HepG2 (cell line): ENCODE results near the gene TTLL8. TPM values are rescaled to one million over a fixed set of nuclear protein-coding genes. Genes with fewer than 3 reads are reported as not detected.

ENCODE experiments used
- ATAC-seq: fragments of 200-7000 bp; cut with Tn5 transposase; 3 replicates; pipeline ENCODE4 v1.9.1; 2020; ENCODE audit warnings: mild to moderate bottlenecking, moderate library complexity
- BruUV-seq: library from RNA; stranded (reverse); fragments of 400-500 nt; replicated peaks from 2 replicates; lab custom pipeline; 2021; lab: Mats Ljungman, UMichigan
- CTCF ChIA-PET: fragments of 300-600 bp; formaldehyde crosslinking; extraction: SDS; loops from one replicate; lab custom pipeline; 2021; ENCODE audit warnings: low total read pairs, inconsistent platforms, low intra/inter-chr PET ratio; lab: Yijun Ruan, JAX
- POLR2A ChIA-PET: fragments of 350-600 bp; sonication (Branson Sonifier 250); formaldehyde crosslinking; loops from one replicate; lab custom pipeline; 2020; ENCODE audit warnings: antibody characterized with exemption, inconsistent platforms; lab: Yijun Ruan, JAX
- DNase-seq: peaks from one replicate; pipeline ENCODE4 v3.0.0-alpha.2; 2015; ENCODE audit warnings: low spot score
- FAIRE-seq: peaks from 3 replicates; lab custom pipeline; 2011; peaks lifted over from hg19 to GRCh38; lab: Jason Lieb, UNC
- H2AFZ ChIP-seq: one replicate; pipeline ENCODE4 v1.6.1; 2011; ENCODE audit warnings: low read length, inconsistent platforms
- H3K27ac ChIP-seq: fragments of 300-600 bp; 3 replicates; pipeline ENCODE4 v1.8.0; 2011; ENCODE audit warnings: mixed run types, mild to moderate bottlenecking, mixed read lengths, low read length, inconsistent platforms; ENCODE audit not compliant: insufficient read depth; ENCODE audit errors: extremely low read length
- H3K27me3 ChIP-seq, 2 experiments: fragments of 200-600 bp in 1 of 2; 2 replicates in 1 of 2; 3 replicates in 1 of 2; pipeline versions ENCODE4 v1.6.0 to v1.8.0; 2011; ENCODE audit warnings: low read length in 2 of 2, mild to moderate bottlenecking in 2 of 2, moderate library complexity in 2 of 2, inconsistent platforms in 1 of 2; ENCODE audit not compliant: insufficient read depth in 2 of 2, control insufficient read depth in 1 of 2
- H3K36me3 ChIP-seq, 2 experiments: fragments of 200-600 bp in 1 of 2; replicated peaks in 1 of 2; 2 replicates in 1 of 2; 3 replicates in 1 of 2; pipeline versions ENCODE4 v1.5.1 to v1.8.0; 2011; ENCODE audit warnings: low read length in 2 of 2, inconsistent platforms in 1 of 2; ENCODE audit not compliant: insufficient read depth in 2 of 2, control insufficient read depth in 1 of 2
- H3K4me1 ChIP-seq: 2 replicates; pipeline ENCODE4 v1.5.1; 2012; ENCODE audit warnings: low read length, inconsistent platforms; ENCODE audit not compliant: insufficient read depth
- H3K4me2 ChIP-seq: 2 replicates; pipeline ENCODE4 v1.6.0; 2011; ENCODE audit warnings: low read depth, low read length, inconsistent platforms
- H3K4me3 ChIP-seq, 3 experiments: fragments of 200-600 bp in 1 of 3; sonication (generic), shearing (Covaris generic) in 1 of 3; replicated peaks in 1 of 3; 2 replicates each; pipeline ENCODE4 v1.5.1; 2011 to 2016; ENCODE audit warnings: low read length in 3 of 3, inconsistent platforms in 2 of 3, low read depth in 2 of 3, mild to moderate bottlenecking in 2 of 3, control low read depth in 1 of 3, mixed read lengths in 1 of 3; ENCODE audit not compliant: insufficient read depth in 1 of 3
- H3K79me2 ChIP-seq: one replicate; pipeline ENCODE4 v1.6.1; 2011; ENCODE audit warnings: low read length, inconsistent platforms; ENCODE audit not compliant: insufficient read depth
- H3K9ac ChIP-seq: 2 replicates; pipeline ENCODE4 v1.6.0; 2011; ENCODE audit warnings: mild to moderate bottlenecking, low read depth, low read length, inconsistent platforms; ENCODE audit not compliant: insufficient read depth
- H3K9me3 ChIP-seq: 2 replicates; pipeline ENCODE4 v1.5.1; 2012; ENCODE audit warnings: mild to moderate bottlenecking, low read length
- H4K20me1 ChIP-seq: 2 replicates; pipeline ENCODE4 v1.6.0; 2011; ENCODE audit warnings: inconsistent platforms, mild to moderate bottlenecking, low read length, moderate library complexity; ENCODE audit not compliant: insufficient read depth
- BHLHE40 ChIP-seq: IDR thresholded peaks from 2 replicates; pipeline ENCODE4 v1.6.1; 2011; ENCODE audit warnings: low read length, improper control_type of control experiment
- EED ChIP-seq: sonication (generic); formaldehyde crosslinking; IDR thresholded peaks from 2 replicates; pipeline ENCODE4 v1.5.0; 2020; ENCODE audit warnings: mild to moderate bottlenecking, missing genetic modification reagents
- EHMT2 ChIP-seq: fragments of 200-600 bp; sonication (generic); IDR thresholded peaks from 2 replicates; pipeline ENCODE4 v1.7.0; 2017; ENCODE audit warnings: antibody characterized with exemption, low read depth, low read length, borderline replicate concordance
- HOMEZ ChIP-seq: IDR thresholded peaks from 2 replicates; pipeline ENCODE4 v1.6.1; 2016; ENCODE audit warnings: low read depth
- IRF9 ChIP-seq: sonication (generic); formaldehyde crosslinking; IDR thresholded peaks from 2 replicates; pipeline ENCODE4 v1.8.0; 2022; ENCODE audit warnings: missing genetic modification reagents, mild to moderate bottlenecking, borderline replicate concordance
- JUN ChIP-seq: sonication (generic); formaldehyde crosslinking; IDR thresholded peaks from 2 replicates; pipeline ENCODE4 v1.4.0; 2020; ENCODE audit warnings: mild to moderate bottlenecking, missing genetic modification reagents
- KAT7 ChIP-seq: IDR thresholded peaks from 2 replicates; pipeline ENCODE4 v1.6.1; 2018; ENCODE audit warnings: borderline replicate concordance, missing compliant biosample characterization
- KMT2B ChIP-seq: IDR thresholded peaks from 2 replicates; pipeline ENCODE4 v1.6.1; 2016; ENCODE audit warnings: missing genetic modification reagents, missing compliant biosample characterization
- NFKB2 ChIP-seq: sonication (generic); formaldehyde crosslinking; IDR thresholded peaks from 2 replicates; pipeline ENCODE4 v1.4.0; 2020; ENCODE audit warnings: missing genetic modification reagents, borderline replicate concordance
- PAWR ChIP-seq: sonication (generic); formaldehyde crosslinking; IDR thresholded peaks from 2 replicates; pipeline ENCODE4 v1.4.0; 2020; ENCODE audit warnings: missing genetic modification reagents, mild to moderate bottlenecking, borderline replicate concordance
- ZBTB43 ChIP-seq: sonication (generic); formaldehyde crosslinking; conservative IDR thresholded peaks from 2 replicates; pipeline ENCODE4 v1.4.0; 2020; ENCODE audit warnings: missing genetic modification reagents
- ZHX2 ChIP-seq, 2 experiments: sonication (generic) in 1 of 2; formaldehyde crosslinking in 1 of 2; IDR thresholded peaks; 2 replicates each; pipeline versions ENCODE4 v1.6.1 to v1.9.0; 2014 to 2022; ENCODE audit warnings: antibody characterized with exemption in 1 of 2, borderline replicate concordance in 1 of 2, inconsistent platforms in 1 of 2, low read depth in 1 of 2, missing genetic modification reagents in 1 of 2
- ZNF326 ChIP-seq: sonication (generic); formaldehyde crosslinking; IDR thresholded peaks from 2 replicates; pipeline ENCODE4 v1.4.0; 2020; ENCODE audit warnings: missing genetic modification reagents, borderline replicate concordance
- ZNF329 ChIP-seq: sonication (generic); formaldehyde crosslinking; IDR thresholded peaks from 2 replicates; pipeline ENCODE4 v1.9.0; 2021; ENCODE audit warnings: low read depth, mild to moderate bottlenecking, missing genetic modification reagents
- WGBS: methylation state at CpG from one replicate; pipeline ENCODE4 v1.1.6; 2017; ENCODE audit warnings: low lambda C conversion rate; 5-methylcytosine and 5-hydroxymethylcytosine counted together
- in situ Hi-C: cut with HindIII; loops from 2 replicates; pipeline ENCODE4 v1.10.0; 2017; ENCODE audit warnings: low pct_unique_long_range_greater_than_20kb; ENCODE audit not compliant: extremely low pct_ligation_motif_present
- intact Hi-C: fragments of 100-400 bp; cut with micrococcal nuclease; formaldehyde crosslinking; loops from one replicate; pipeline ENCODE4 v1.10.0; 2022; ENCODE audit not compliant: unreplicated experiment
- polyA plus RNA-seq, 8 experiments: library from polyadenylated mRNA; depleted of rRNA in 3 of 8; stranded (reverse) in 7 of 8; unstranded in 1 of 8; fragments of >200 nt; fragmentation: Illumina TruSeq in 4 of 8; extraction: Trizol in 4 of 8; gene quantifications; 2 replicates each; pipeline versions ENCODE4 v1.2.1 to v1.2.3, GENCODE V29; 2011 to 2016; ENCODE audit warnings: low read depth in 4 of 8, missing spikeins in 1 of 8, mixed read lengths in 1 of 8; ENCODE audit not compliant: insufficient read depth in 1 of 8
- total RNA-seq, 5 experiments: library from RNA; depleted of rRNA; stranded (reverse); fragments of >200 nt; fragmentation: Illumina TruSeq; extraction: Trizol; gene quantifications; 2 replicates each; pipeline ENCODE4 v1.2.3, GENCODE V29; 2016; ENCODE audit warnings: low read depth in 1 of 5

TTLL8 gene
- total and polyA plus RNA-seq, 2 of the 13 experiments (the other 11 are each of a cell fraction or from before 2014, with no cell fraction given): not detected

- Histone ChIP-seq H3K4me1 (no peaks in the 10 kb centered on the region), H3K9ac (no peak overlapping the region), H3K27ac (no peak overlapping the region), H2AFZ (no peak overlapping the region), H3K4me2 (no peak overlapping the region), H3K79me2 (no peaks in the 10 kb centered on the region), H3K36me3 (no peaks in the 10 kb centered on the region), H3K4me3 (no peak overlapping the region), H3K27me3 (peaks cover 8 to 69% of the 10 kb centered on the region in 2 experiments), H4K20me1 (no peaks in the 10 kb centered on the region), H3K9me3 (no peaks in the 10 kb centered on the region)
- no peak for ATAC-seq
- BruUV-seq: no TSS peak
- in situ Hi-C loops (no loop called here), intact Hi-C loops (loop anchor here (10.0 kb wide), 1 partner anchor 271 kb away; no protein-coding TSS in a partner anchor)
- POLR2A ChIA-PET: no interaction called here
- CTCF ChIA-PET: no interaction called here
- DNase-seq: no peak
- no peak for FAIRE-seq
- WGBS: 0% methylated on average over 3 of the region's 24 CpGs
- TF ChIP-seq ZBTB43 (CRISPR knock-in tag) (no peak), BHLHE40 (no peak), HOMEZ (no peak), JUN (CRISPR knock-in tag) (no peak), ZNF326 (CRISPR knock-in tag) (no peak), EHMT2 (no peak), ZNF329 (no peak), NFKB2 (CRISPR knock-in tag) (no peak), PAWR (no peak), EED (no peak), KAT7 (CRISPR knock-in tag) (no peak), IRF9 (CRISPR knock-in tag) (no peak), KMT2B (no peak), ZHX2 (IDR thresholded peaks at IDR 0.05; ENCODE audit: low read depth) (no peak), ZHX2 (CRISPR knock-in tag; IDR thresholded peaks at IDR 0.05; ENCODE audit: borderline replicate concordance) (no peak)
Measured at GRCh38 chr22:50035131-50035881, 22.8 kb downstream of the TTLL8 start.
